GM21381 (cell line): Measurements from ENCODE around the gene HESX1.

Experiments
- ATAC-seq: cut with Tn5 transposase; IDR thresholded peaks from one replicate; pipeline ENCODE4 v1.9.1; 2021; ENCODE audit warnings: mild to moderate bottlenecking, moderate library complexity; ENCODE audit not compliant: unreplicated experiment

The HESX1 gene

GRCh38 chr3:57169108-57169507 is 30.7 kb downstream of the HESX1 start:
- no peak for ATAC-seq

GRCh38 chr3:57168151-57168550 is 31.6 kb downstream of the HESX1 start:
- no peak for ATAC-seq

- no peak for ATAC-seq
Measured at GRCh38 chr3:57166660-57167059, 33.1 kb downstream of the HESX1 start.

GRCh38 chr3:57165641-57166040 is 34.1 kb downstream of the HESX1 start:
- no peak for ATAC-seq

- peak; percentile 42 for ATAC-seq
Measured at GRCh38 chr3:57164657-57165573, 34.9 kb downstream of the HESX1 start, which contains the start of gene IL17RD. IL17RD (minus strand) TSS chr3:57165353; CDS start chr3:57165286, 67 bp downstream.

- no peak for ATAC-seq
Measured at GRCh38 chr3:57164217-57164656, 35.5 kb downstream of the HESX1 start.

GRCh38 chr3:57163751-57164150 is 36.0 kb downstream of the HESX1 start:
- ATAC-seq: no peak

GRCh38 chr3:57161915-57162314 is 37.9 kb downstream of the HESX1 start:
- no peak for ATAC-seq

- no peak for ATAC-seq
Measured at GRCh38 chr3:57160765-57161538, 38.8 kb downstream of the HESX1 start.

- ATAC-seq: no peak
Measured at GRCh38 chr3:57160076-57160764, 39.6 kb downstream of the HESX1 start.

- no peak for ATAC-seq
Measured at GRCh38 chr3:57158813-57159738, 40.7 kb downstream of the HESX1 start.

- no peak for ATAC-seq
Measured at GRCh38 chr3:57158325-57158724, 41.5 kb downstream of the HESX1 start.

GRCh38 chr3:57157545-57157944 is 42.2 kb downstream of the HESX1 start:
- ATAC-seq: no peak

GRCh38 chr3:57155310-57155643 is 44.5 kb downstream of the HESX1 start:
- no peak for ATAC-seq

- no peak for ATAC-seq
Measured at GRCh38 chr3:57154470-57155309, 45.1 kb downstream of the HESX1 start.

- no peak for ATAC-seq
Measured at GRCh38 chr3:57152151-57153143, 47.3 kb downstream of the HESX1 start.

- ATAC-seq: no peak
Measured at GRCh38 chr3:57151749-57152148, 48.0 kb downstream of the HESX1 start.

GRCh38 chr3:57151021-57151449 is 48.7 kb downstream of the HESX1 start:
- no peak for ATAC-seq
